KBM-7 (cell line): ENCODE data around the gene ATP2C2.
"Not testable (repeated sequence)": the region's sequence is repeated elsewhere in the genome, so short reads cannot be mapped to it uniquely, and the experiment has no call there.

Experiments
- DNase-seq: peaks from one replicate; pipeline ENCODE4 v3.0.0-alpha.2; 2015
- in situ Hi-C: fragments of 300-500 bp; cut with MboI; formaldehyde crosslinking; loops from 2 replicates; pipeline ENCODE4 v1.14.3; 2020; ENCODE audit warnings: low sequenced_read_pairs, low pct_unique_long_range_greater_than_20kb, mixed read lengths

Gene ATP2C2

DNA sequence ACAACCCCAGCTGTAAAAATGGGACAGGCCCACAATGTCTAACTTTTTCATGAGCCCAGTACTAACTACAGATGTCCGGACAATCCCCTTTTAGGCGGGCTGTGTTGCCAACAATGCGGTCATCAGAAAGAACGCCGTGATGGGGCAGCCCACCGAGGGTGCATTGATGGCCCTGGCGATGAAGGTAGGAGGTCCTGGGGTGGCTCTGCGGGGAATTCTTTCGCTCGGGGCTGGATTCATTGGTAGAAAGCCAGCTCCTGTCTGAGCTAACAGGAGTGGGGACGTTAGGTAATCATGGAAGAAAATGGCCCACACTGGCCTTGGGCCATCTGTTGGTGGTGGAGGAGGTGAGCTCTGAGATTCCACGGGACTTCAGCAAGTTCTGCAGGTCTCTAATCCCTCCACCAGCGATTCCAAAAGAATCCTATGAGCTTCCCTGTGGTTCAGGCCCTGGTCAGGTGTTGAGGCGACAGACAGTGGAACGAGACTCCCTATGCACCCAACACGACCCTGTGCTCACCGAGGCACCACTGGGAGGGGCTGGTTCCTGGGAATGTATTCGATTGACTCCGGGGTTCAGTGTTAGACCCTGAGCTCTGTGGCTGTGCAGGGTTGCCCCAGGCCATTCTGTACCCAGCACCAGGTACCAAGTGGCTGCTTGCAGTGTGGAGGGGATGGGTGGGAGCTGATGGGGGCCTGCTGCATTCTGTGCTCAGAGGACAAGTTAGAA lies 74.2 kb downstream of the ATP2C2 start:
- DNase-seq: no peak

DNA sequence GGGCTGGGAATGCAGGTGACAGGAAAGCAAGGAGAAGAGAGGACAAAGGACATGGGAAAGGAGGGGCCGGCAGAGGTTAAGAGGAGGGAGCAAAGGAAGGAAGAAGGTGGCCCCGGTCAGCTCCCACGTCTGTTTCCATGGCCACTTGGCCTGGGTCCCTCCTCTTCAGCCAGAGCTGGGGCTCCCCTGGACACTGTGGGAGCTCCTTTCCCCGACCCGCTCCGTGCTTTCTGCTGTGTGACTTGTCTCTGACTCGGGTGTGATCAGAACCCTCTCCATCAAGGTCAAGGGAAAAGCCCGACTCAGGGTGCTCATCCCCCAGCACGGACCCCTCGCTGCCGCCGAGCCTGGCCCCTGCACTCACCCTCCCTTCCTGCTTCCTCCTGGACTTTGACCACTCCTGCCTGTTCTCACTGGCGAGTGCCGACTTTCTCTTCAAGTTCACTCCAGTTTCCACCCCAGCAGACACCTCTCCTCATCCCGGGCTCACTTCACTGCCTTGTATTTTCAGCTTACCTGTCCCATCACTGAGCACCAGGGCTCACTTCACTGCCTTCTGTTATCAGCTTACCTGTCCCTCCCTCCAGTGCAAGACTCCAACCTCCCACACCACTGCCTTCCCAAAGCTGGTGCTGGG lies 74.9 kb downstream of the ATP2C2 start:
- DNase-seq: no peak
- in situ Hi-C loops: no loop called here

More for the DNA sequence above, 74.2 kb downstream of the ATP2C2 start:
- in situ Hi-C loops: no loop called here

DNA sequence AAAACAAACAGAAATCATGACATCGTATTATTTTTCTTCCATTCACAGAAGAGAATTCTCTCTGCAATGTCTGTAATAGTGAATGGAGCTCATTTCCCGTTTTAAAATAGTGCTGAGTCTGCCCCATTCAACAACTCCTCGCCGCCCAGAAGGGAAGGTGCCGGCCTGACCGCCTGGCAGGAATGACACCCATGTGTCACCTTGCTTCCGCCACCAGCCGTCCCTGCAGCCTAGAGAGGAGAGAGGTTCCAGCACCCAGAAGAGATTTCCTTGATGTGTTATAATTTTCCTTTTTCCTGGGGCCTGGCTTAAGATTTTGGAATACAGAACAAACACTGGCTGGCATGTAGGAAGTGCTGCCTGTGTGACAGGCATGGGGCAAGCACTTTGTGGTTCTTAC lies 76.1 kb downstream of the ATP2C2 start:
- no peak for DNase-seq
- in situ Hi-C loops: no loop called here

DNA sequence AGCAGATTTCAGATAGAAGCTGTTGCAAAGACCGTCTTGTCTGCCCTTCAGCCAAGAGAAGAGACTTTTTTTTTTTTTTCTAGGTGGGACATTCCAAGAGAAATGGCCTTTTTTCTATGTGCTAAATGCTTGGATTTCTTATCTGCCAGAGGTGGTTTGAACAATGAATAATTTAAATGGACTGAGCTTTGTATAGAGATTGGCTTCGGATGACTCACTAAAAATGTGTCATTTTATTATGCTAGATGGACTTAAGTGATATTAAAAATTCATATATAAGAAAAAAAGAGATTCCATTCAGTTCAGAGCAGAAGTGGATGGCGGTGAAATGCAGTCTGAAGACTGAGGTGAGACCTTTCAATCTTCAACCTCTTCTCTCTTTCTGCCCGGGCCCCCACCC lies 77.7 kb downstream of the ATP2C2 start:
- in situ Hi-C loops: no loop called here
- DNase-seq: no peak

DNA sequence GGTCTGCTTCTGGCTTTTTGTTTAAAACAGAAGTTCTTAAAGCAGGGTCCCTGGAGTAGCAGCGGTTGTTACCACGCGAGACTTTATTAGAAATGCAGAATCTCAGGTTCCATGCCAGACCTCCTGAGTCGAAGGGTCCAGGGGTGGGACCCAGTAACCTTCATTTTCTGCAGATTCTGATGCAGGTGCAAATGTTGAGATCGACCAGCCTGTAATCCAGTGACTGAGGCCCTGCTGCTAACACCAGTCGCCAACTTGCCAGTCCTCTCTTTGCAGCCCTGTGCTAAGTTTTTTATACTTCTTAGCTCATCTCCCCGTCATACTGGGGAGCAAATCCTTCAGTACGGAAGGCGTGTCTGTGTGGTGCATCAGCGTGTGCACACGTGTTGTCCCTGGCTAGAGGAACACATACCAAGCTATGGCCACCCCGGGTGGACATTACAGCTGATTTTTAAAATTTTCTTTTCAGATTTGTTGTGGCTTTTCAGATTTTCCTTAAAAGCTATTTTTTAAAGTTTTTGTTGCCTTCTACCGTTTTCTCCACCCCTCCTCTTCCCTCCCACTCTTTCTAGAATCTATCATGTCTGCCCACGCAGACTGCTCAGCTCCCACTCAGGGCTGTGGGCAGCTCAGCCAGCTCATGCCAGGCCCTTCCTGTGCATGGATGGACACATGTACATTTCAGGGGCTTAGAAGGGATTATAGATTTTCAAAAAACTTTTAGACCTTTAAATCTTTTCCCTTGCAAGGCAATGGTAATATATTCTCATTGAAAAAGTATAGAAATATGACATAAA lies 78.5 kb downstream of the ATP2C2 start:
- in situ Hi-C loops: no loop called here
- no peak for DNase-seq

DNA sequence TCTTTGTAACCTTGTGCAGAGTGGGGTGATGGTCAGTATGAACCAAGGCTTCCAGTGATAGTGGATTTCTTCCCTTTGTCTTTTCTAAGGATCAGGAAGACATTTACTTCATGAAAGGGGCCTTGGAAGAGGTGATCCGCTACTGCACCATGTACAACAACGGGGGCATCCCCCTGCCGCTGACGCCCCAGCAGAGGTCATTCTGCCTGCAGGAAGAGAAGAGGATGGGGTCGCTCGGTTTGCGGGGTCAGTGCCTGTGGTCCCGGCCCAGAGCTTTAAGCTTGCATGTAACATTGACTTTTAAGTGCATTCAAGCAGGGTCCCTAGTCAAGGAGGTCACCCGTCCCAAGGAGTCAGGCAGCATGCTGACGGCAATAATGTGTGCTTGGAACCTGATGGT lies 80.1 kb downstream of the ATP2C2 start:
- DNase-seq: no peak
- in situ Hi-C loops: no loop called here

DNA sequence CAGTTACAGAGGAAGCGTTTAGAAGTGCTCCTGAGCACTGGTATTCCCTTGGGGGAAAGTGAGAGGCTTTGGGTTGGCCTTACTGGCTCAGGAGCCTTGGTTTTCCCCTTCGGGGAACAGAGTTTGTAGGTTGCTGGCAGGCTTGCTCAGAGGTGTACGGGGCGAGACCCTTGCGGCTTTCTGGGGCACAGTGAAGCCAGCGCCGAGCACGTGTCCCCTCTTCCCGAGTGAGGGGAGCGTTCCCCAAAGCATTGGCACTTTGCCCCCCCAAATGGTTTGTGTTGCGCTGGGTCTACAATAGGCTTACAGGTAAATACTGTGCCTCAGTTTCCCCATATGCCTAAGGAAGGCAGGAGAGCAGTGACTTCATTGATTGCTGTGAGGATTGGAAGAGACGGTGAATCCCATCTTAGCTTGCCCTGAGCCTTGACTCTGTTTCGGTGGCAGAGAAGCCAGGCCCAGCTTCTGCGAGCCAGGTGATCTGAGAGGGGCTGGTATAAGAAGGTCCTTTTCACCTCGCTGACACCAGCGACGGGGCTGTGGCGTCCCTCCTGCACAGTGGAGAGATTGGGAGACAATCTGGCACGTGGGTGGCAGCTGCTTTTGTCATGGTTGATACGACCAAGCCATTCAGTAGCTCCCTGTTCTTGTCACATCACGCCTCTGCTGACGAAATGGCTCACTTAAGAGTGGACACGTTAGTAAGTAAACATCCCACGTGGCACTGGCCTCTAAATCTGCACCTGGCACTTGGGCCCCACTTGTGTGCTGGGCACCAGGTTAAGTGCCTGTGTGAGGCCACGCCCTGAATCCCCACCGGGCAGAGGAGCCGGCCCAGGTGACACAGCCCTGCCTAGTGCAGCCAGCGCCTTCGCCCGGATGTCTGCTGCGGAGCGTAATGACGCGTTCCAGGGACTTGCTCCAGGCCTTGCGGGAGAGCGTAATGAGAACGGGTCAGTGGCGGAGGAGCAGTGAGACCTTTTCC lies 81.1 kb downstream of the ATP2C2 start:
- no peak for DNase-seq
- in situ Hi-C loops: no loop called here

DNA sequence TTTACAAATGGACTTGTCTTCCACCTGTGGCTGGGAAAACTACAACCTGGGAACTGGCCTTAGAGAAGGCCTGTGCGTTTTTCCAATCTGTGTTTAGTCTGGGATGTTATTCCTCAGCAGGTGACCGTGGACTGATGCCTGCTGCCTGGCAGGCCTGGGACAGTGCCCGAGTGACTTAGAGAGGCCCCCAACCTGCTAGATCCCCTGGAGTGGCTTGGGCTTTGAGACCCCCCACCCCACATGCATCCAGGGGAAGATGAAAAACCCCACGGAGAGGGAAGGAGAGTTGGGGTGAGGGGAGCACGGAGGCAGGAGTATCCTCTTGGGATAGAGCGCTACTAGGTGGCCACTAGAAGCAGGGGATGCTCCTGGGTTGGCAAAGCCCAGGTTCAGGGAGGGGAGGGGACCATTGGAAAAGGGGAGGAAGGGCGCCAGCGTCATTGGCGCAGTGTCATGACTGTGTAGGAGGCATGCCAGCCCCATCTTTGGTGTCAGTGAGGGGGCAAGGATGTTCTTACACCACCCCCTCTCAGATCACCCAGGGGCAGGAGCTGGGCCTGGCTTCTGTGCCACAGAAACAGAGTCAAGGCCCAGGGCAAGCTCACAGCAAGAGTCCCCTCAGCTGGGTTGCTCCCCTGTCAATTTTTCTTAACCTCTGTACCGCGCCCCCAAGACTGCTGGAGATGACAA lies 82.0 kb downstream of the ATP2C2 start:
- in situ Hi-C loops: no loop called here
- no peak for DNase-seq

DNA sequence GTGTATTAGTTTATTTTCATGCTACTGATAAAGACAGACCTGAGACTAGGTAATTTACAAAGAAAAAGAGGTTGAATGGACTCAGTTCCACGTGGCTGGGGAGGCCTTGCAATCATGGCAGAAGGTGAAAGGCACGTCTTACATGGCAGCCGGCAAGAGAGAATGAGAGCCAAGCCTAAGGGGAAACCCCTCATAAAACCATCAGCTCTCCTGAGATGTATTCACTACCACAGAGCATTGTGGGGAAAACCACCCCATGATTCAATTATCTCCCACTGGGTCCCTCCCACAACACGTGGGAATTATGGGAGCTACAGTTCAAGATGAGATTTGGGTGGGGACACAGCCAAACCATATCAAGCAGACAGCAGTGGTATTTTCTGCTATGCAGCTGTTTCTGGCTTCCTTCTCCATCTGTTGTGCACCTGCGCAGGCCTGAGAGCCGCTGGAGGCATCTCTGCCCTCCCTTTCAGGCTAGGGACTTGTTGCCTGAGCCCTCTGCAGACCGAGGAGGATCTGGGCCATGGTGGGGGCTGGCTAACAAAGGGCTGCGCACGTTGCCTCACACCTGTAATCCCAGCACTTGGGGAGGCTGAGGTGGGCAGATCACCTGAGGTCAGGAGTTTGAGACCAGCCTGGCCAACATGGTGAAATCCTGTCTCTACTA lies 82.8 kb downstream of the ATP2C2 start:
- in situ Hi-C loops, DNase-seq: not testable (repeated sequence)

DNA sequence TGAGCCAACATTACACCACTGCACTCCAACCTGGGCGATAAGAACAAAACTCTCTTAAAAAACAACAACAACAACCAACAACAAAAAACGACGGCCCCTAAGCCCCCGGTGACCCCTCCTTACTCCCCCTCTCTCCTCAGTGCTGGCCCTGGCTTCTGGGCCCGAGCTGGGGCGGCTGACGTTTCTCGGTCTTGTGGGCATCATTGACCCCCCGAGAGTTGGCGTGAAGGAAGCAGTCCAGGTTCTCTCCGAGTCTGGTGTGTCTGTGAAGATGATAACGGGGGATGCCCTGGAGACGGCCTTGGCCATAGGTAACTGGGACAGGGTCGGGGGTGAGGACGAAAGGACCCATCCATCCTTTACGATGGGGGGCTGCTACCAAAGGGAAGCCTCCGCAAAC lies 83.4 kb downstream of the ATP2C2 start:
- in situ Hi-C loops: no loop called here
- DNase-seq: no peak

DNA sequence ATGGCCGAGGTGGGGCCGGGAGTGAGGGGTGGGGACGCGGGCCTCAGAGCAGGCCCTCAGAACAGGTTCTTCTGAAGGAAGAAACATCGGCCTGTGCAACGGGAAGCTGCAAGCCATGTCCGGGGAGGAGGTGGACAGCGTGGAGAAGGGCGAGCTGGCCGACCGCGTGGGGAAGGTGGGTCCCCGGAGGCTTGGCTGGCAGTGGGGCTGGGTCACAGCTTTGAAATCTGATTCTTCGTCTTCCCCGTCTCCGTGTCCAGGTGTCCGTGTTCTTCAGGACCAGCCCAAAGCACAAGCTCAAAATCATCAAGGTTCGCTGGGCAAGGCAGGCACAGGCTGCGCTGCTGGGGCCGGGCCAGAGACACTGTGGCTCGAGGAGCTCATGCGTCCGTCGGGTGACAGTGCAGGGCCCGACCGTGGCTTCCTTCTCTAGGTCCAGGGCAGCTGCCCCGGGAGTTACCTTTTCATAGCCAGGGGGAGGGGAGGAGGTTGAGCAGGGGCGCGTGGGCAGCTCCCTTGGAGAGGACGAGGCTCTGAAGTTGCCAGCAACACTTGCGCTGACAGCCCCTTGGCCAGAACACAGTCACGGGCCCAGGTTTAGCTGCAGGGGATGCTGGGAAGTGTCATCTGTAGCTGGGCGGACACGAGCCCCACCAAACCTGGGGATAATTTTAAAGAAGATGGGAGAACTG lies 84.9 kb downstream of the ATP2C2 start:
- in situ Hi-C loops: no loop called here
- DNase-seq: no peak

DNA sequence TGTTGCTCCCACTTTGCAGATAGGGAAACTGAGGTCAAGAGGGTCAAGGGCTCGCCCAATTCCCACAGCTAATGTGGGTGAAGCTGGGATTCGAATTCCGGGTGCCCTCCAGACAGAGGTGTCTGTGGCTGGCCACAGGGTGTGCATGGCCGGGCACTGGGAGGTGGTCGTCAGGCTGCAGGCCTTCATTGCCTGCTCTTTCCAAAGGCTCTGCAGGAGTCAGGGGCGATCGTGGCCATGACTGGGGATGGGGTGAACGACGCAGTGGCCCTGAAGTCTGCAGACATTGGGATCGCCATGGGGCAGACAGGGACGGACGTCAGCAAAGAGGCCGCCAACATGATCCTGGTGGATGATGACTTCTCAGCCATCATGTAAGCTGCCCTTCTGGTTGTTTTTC lies 86.3 kb downstream of the ATP2C2 start:
- in situ Hi-C loops: no loop called here
- no peak for DNase-seq

DNA sequence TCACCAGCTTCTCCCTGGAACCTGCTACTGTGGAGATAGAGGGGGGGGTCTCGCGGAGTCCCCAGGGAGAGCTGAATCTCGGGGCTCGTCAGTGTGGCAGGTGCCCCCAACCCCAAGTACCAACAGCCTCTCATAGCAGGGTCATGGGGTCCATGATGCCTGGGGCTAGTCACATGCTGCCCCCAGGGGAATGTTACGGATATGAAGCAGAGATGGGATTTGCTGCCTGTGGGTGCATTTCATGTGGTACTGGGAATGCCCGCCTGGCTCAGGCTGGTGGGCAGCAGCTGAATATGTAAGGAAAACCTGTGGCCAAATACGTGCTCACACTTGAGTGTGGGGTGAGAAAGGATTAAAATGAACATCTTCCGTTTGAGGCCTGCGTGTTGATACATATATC lies 86.7 kb downstream of the ATP2C2 start:
- no peak for DNase-seq
- in situ Hi-C loops: no loop called here

DNA sequence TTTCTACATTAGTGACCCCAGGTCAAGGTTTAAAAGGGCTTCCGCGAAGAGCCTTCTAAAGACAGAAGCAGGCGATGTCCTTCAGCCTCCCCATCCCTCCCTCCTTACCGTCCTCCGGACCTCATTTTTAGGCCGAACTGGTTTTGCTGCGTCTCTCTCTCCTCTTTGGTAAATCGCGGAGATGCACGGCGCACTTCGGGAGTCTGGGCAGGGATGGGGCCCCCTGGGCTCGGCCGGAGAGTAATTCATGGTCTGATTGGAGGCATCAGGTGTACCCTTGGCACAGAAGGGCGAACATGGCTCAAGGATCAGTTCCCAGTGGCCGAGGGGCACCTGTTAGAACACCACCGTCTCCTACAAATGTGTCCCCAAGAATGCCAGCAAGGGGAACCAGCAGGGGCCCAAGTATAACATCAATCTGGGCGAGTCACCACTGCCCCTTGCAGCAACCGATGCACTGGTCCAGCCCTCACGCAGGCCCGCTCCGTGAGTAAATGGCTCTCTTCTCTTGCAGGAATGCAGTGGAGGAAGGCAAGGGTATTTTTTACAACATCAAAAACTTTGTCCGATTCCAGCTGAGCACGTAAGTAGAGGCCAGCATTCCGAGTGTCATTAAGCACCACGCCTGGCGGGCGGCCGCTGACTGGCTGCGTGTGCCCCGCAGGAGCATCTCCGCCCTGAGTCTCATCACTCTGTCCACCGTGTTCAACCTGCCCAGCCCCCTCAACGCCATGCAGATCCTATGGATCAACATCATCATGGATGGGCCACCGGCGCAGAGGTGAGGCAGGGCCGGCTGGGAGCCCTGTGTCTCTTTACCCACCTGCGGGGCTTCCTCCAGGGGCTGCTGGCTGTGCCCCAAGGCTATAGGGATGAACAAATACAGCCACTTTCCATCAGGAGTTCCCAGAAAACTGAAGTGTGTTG lies 90.5 kb downstream of the ATP2C2 start:
- DNase-seq: no peak
- in situ Hi-C loops: no loop called here

DNA sequence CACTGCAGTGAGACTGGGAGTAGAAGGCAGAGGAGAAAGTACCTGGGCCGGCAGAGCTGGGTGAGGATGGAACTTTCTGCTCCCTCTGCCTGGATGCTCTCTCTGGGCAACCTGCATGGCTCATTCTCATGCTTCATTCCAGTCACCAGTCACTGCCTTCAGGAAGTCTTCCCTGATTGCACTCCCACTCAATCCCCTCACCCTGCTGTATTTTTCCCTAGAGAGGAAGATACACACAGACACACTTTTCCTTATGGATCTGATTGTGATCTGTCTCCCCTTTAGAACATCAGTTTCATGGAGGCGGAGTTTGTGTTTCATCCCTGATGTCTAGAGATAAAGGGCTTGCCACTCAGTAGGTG lies 91.2 kb downstream of the ATP2C2 start:
- in situ Hi-C loops: no loop called here

DNA sequence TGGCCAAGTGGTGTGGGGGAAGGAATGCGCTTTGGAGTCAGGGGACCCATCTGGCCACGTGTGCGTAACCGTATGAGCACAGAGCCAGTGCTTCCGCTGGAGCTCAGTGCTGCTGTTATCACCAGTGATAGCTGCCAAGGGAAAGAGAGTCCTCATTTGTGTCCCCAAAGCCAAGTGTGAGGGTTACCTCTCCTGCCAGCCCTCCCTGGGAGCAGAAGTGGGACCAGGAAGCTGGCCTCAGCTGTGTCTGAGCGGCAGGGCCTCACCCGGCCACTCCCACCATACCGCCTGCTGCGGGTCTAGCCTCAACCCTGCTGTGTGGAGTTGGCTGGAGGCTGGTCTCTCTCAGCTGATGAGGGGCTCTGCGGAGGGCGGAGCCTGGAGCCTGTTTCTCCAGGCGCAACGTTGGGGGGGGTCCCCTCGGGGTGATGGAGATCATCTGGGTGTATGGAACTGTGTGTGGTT lies 91.6 kb downstream of the ATP2C2 start:
- no peak for DNase-seq
- in situ Hi-C loops: no loop called here

More for the DNA sequence above, 91.2 kb downstream of the ATP2C2 start:
- no peak for DNase-seq
